ENCODE data around the gene PDE11A.

- TF ChIP-seq ZFP3 (CRISPR knock-in tag; IDR thresholded peaks at IDR 0.05) (no peak), ARNTL (CRISPR knock-in tag; IDR thresholded peaks at IDR 0.05; ENCODE audit: borderline replicate concordance, low read depth) (no peak), CREB5 (CRISPR knock-in tag; IDR thresholded peaks at IDR 0.05; ENCODE audit: low read depth) (no peak), GLIS3 (CRISPR knock-in tag; IDR thresholded peaks at IDR 0.05) (no peak), PATZ1 (CRISPR knock-in tag; IDR thresholded peaks at IDR 0.05; ENCODE audit: borderline replicate concordance) (no peak), ZC3H10 (CRISPR knock-in tag; IDR thresholded peaks at IDR 0.05) (no peak), BACH2 (CRISPR knock-in tag; IDR thresholded peaks at IDR 0.05; ENCODE audit: borderline replicate concordance) (no peak), PPARA (CRISPR knock-in tag; IDR thresholded peaks at IDR 0.05; ENCODE audit: borderline replicate concordance) (no peak), ESRRG (CRISPR knock-in tag; IDR thresholded peaks at IDR 0.05) (no peak), ZFP30 (CRISPR knock-in tag; IDR thresholded peaks at IDR 0.05) (no peak), CSDC2 (CRISPR knock-in tag; IDR thresholded peaks at IDR 0.05) (no peak), POU6F1 (CRISPR knock-in tag; IDR thresholded peaks at IDR 0.05; ENCODE audit: borderline replicate concordance, low read depth) (no peak), ZNF8 (CRISPR knock-in tag; IDR thresholded peaks at IDR 0.05) (no peak), ISL1 (CRISPR knock-in tag; IDR thresholded peaks at IDR 0.05) (no peak)
Measured at GRCh38 chr2:177756336-177756735, 316.2 kb downstream of the PDE11A start.
